ENCODE results near the gene CBX8.

DNA sequence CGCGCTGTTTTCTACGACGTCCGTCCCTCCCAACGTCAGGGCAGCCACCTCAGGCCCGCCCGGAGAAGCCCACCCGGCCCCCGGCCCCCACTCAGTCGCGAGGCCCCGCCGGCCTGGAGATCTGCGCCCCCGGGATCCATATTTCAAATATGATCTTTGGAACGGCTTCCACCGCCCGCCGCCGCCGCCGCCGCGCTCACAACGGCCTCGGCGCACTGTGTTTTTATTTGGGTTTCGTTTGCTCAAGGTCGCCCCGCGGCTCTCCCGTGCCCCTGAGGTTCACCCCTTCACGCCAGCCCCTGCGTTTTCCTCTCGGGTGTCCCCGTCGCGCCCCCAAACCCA is 46.6 kb upstream of the CBX8 start:
- TF ChIP-seq ELF4 (IDR thresholded peaks at IDR 0.05) = no peak
- TF ChIP-seq, protein P1, sequence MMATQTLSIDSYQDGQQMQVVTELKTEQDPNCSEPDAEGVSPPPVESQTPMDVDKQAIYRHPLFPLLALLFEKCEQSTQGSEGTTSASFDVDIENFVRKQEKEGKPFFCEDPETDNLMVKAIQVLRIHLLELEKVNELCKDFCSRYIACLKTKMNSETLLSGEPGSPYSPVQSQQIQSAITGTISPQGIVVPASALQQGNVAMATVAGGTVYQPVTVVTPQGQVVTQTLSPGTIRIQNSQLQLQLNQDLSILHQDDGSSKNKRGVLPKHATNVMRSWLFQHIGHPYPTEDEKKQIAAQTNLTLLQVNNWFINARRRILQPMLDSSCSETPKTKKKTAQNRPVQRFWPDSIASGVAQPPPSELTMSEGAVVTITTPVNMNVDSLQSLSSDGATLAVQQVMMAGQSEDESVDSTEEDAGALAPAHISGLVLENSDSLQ (IDR thresholded peaks at IDR 0.05) = no peak
